Activated T-helper 1 cell treated with anti-CD3 and anti-CD28 coated beads, Interleukin-12 subunit alpha, Interleukin-12 subunit beta, Interleukin-2, Interleukin-4 antibody, amounts not matched to agents 30 ng/mL and 10 ng/mL and 1 ng/mL, durations not matched to agents 14 hours and 24 hours and 36 hours (primary cell): Measurements from ENCODE around the gene TRIM9. TPM values are rescaled to one million over a fixed set of nuclear protein-coding genes. Genes with fewer than 3 reads are reported as not detected.
"Not testable (repeated sequence)": the region's sequence is repeated elsewhere in the genome, so short reads cannot be mapped to it uniquely, and the experiment has no call there.

Experiments used
- DNase-seq: peaks from one replicate; pipeline ENCODE4 v3.0.0; 2021; ENCODE audit warnings: low spot score
- H3K27ac Mint-ChIP-seq: one replicate; pipeline ENCODE4 v1.8.0; 2021; ENCODE audit warnings: mild to moderate bottlenecking, mixed read lengths
- H3K27me3 Mint-ChIP-seq: one replicate; pipeline ENCODE4 v1.8.0; 2022; ENCODE audit warnings: mild to moderate bottlenecking, moderate library complexity, mixed read lengths; ENCODE audit not compliant: insufficient read depth
- H3K36me3 Mint-ChIP-seq: one replicate; pipeline ENCODE4 v1.8.0; 2021; ENCODE audit warnings: low read depth, mixed read lengths
- H3K4me1 Mint-ChIP-seq: one replicate; pipeline ENCODE4 v1.8.0; 2021; ENCODE audit warnings: low read depth, mixed read lengths
- H3K4me3 Mint-ChIP-seq: one replicate; pipeline ENCODE4 v1.8.0; 2021; ENCODE audit warnings: mild to moderate bottlenecking, moderate library complexity, mixed read lengths
- H3K9me3 Mint-ChIP-seq: one replicate; pipeline ENCODE4 v1.8.0; 2021; ENCODE audit warnings: mixed read lengths
- intact Hi-C: fragments of 100-400 bp; cut with micrococcal nuclease; formaldehyde crosslinking; loops from one replicate; pipeline ENCODE4 v1.15.1; 2024
- total RNA-seq: library from RNA; stranded (reverse); gene quantifications from 2 replicates; pipeline ENCODE4 v1.2.3, GENCODE V29; 2022

Gene TRIM9
- total RNA-seq, 1 donor from 2014 or later: 0.31 TPM

- no peak for DNase-seq
- Mint-ChIP-seq H3K27me3 (peaks cover 5% of the 10 kb centered on the region), H3K9me3 (no peaks in the 10 kb centered on the region), H3K4me3 (no peak overlapping the region), H3K36me3 (no peaks in the 10 kb centered on the region), H3K27ac (no peak overlapping the region), H3K4me1 (no peaks in the 10 kb centered on the region)
- intact Hi-C loops: no loop called here
Measured at GRCh38 chr14:51006324-51006723, 88.6 kb downstream of the TRIM9 start.

- intact Hi-C loops: no loop called here
- no peaks in the 10 kb centered on the region for H3K9me3 Mint-ChIP-seq
- no peak for DNase-seq
- no peaks in the 10 kb centered on the region for H3K36me3 Mint-ChIP-seq
- H3K27me3 Mint-ChIP-seq: peaks cover 5% of the 10 kb centered on the region
- H3K27ac Mint-ChIP-seq: no peak overlapping the region
- no peaks in the 10 kb centered on the region for H3K4me1 Mint-ChIP-seq
- H3K4me3 Mint-ChIP-seq: no peak overlapping the region
Measured at GRCh38 chr14:51004801-51005526, 89.9 kb downstream of the TRIM9 start.

GRCh38 chr14:51004352-51004800, 90.5 kb downstream of the TRIM9 start:
- Mint-ChIP-seq H3K36me3 (no peaks in the 10 kb centered on the region), H3K4me1 (no peaks in the 10 kb centered on the region), H3K27ac (no peak overlapping the region), H3K27me3 (peaks cover 5% of the 10 kb centered on the region), H3K4me3 (no peak overlapping the region), H3K9me3 (no peaks in the 10 kb centered on the region)
- no peak for DNase-seq
- intact Hi-C loops: no loop called here

- intact Hi-C loops: no loop called here
- Mint-ChIP-seq H3K4me1 (no peaks in the 10 kb centered on the region), H3K4me3 (no peak overlapping the region), H3K36me3 (no peaks in the 10 kb centered on the region), H3K27me3 (peaks cover 7% of the 10 kb centered on the region), H3K9me3 (no peaks in the 10 kb centered on the region), H3K27ac (no peak overlapping the region)
- DNase-seq: no peak
Measured at GRCh38 chr14:51002406-51002999, 92.4 kb downstream of the TRIM9 start.

- no peak for DNase-seq
- Mint-ChIP-seq H3K36me3 (no peaks in the 10 kb centered on the region), H3K4me1 (no peaks in the 10 kb centered on the region), H3K27me3 (peaks cover 7% of the 10 kb centered on the region), H3K9me3 (no peaks in the 10 kb centered on the region), H3K4me3 (no peak overlapping the region), H3K27ac (no peak overlapping the region)
- intact Hi-C loops: no loop called here
Measured at GRCh38 chr14:51000566-51000965, 94.3 kb downstream of the TRIM9 start.

DNA sequence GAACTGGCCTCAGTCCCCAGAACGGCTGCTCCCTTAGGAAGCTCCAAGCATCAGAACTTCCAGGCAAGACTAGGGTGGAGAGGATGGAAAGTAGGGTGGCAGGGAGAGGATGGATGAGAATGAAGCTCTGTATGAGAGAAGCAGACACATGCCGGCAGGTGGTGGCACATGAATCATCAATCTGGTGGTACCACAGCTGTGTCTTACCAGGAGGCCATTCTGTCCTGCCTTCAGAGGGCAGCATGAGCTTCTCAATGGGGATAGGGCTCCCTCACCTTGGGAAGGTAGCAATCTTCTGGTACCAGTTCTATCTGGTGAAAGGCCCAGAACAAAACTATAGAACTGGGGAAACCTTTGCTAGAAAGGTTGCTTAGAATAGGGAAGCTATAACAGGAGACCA, 95.2 kb downstream of the TRIM9 start:
- intact Hi-C loops: no loop called here
- peaks cover 7% of the 10 kb centered on the region for H3K27me3 Mint-ChIP-seq
- H3K9me3 Mint-ChIP-seq: no peaks in the 10 kb centered on the region
- H3K4me1 Mint-ChIP-seq: no peaks in the 10 kb centered on the region
- no peak for DNase-seq
- H3K4me3 Mint-ChIP-seq: no peak overlapping the region
- H3K27ac Mint-ChIP-seq: no peak overlapping the region
- no peaks in the 10 kb centered on the region for H3K36me3 Mint-ChIP-seq

DNA sequence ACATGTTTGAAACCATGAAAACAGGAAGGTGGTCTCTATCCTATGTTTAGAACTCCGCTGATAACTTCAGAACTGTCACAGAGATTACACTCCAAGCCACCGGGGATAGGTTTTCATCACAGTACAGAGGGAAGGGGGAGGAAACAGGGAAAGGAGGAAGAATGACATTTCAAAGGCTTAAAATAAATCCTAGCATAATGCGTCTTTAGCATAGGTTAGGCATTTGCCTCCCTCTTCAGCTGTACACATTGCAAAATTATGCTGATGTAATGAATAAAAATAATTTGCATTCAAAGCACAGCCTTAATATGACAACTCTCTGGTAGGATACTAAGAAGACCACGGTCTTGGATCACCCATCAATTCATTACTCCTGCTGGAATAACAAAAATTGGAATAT, 96.3 kb downstream of the TRIM9 start:
- no peaks in the 10 kb centered on the region for H3K36me3 Mint-ChIP-seq
- intact Hi-C loops: no loop called here
- no peak overlapping the region for H3K27ac Mint-ChIP-seq
- H3K4me1 Mint-ChIP-seq: no peaks in the 10 kb centered on the region
- H3K9me3 Mint-ChIP-seq: no peaks in the 10 kb centered on the region
- H3K4me3 Mint-ChIP-seq: no peak overlapping the region
- H3K27me3 Mint-ChIP-seq: peaks cover 6% of the 10 kb centered on the region
- DNase-seq: no peak

GRCh38 chr14:50997712-50998111, 97.2 kb downstream of the TRIM9 start:
- Mint-ChIP-seq H3K4me1 (no peaks in the 10 kb centered on the region), H3K27ac (no peak overlapping the region), H3K4me3 (no peak overlapping the region), H3K27me3 (peaks cover 2% of the 10 kb centered on the region), H3K36me3 (no peaks in the 10 kb centered on the region), H3K9me3 (no peaks in the 10 kb centered on the region)
- DNase-seq: no peak
- intact Hi-C loops: no loop called here

GRCh38 chr14:50994158-50994557, 100.7 kb downstream of the TRIM9 start:
- H3K27ac Mint-ChIP-seq, H3K9me3 Mint-ChIP-seq, H3K4me3 Mint-ChIP-seq, H3K4me1 Mint-ChIP-seq, H3K36me3 Mint-ChIP-seq, intact Hi-C loops, H3K27me3 Mint-ChIP-seq, DNase-seq: not testable (repeated sequence)

GRCh38 chr14:50985859-50986331, 109.0 kb downstream of the TRIM9 start:
- Mint-ChIP-seq H3K27ac (no peak overlapping the region), H3K4me1 (no peaks in the 10 kb centered on the region), H3K27me3 (peaks cover 4% of the 10 kb centered on the region), H3K4me3 (no peak overlapping the region), H3K36me3 (no peaks in the 10 kb centered on the region), H3K9me3 (no peaks in the 10 kb centered on the region)
- DNase-seq: no peak
- intact Hi-C loops: no loop called here

DNA sequence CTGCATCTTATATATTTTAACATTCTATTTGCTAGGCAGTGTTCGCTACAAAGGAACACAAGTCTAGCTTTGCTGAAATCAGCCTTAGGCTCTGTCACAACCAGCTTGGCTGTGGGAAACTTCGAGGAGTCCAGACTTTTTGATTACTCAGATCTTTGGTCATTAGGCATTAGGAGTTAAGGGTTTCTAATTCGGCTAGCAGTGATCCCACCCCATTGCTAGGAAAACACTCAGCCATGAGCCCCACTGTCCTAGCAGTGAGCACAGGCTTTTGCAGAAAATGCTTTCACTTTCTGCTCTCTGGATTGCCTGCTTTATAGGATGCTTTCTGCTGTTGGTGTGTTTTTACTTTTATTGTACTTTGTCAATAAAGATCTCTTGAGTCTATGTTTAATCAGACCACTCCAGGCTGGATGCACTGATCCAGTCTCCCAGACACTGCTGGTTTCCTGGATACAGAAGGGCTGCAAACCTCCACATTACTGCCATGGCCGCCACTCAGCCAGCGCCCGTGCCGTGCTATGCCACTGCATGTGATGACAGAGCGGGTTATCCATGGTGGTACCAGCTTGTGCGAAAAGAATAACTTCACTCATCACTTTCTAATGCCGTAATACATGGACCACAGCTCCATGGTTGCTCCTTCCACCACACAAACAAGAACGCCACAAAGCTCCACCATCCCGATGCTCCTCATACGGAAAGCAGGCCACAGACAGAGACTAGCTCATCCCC, 109.6 kb downstream of the TRIM9 start:
- Mint-ChIP-seq H3K36me3 (no peaks in the 10 kb centered on the region), H3K27me3 (peaks cover 5% of the 10 kb centered on the region), H3K4me3 (no peak overlapping the region), H3K9me3 (no peaks in the 10 kb centered on the region), H3K27ac (no peak overlapping the region), H3K4me1 (no peaks in the 10 kb centered on the region)
- no peak for DNase-seq
- intact Hi-C loops: no loop called here

DNA sequence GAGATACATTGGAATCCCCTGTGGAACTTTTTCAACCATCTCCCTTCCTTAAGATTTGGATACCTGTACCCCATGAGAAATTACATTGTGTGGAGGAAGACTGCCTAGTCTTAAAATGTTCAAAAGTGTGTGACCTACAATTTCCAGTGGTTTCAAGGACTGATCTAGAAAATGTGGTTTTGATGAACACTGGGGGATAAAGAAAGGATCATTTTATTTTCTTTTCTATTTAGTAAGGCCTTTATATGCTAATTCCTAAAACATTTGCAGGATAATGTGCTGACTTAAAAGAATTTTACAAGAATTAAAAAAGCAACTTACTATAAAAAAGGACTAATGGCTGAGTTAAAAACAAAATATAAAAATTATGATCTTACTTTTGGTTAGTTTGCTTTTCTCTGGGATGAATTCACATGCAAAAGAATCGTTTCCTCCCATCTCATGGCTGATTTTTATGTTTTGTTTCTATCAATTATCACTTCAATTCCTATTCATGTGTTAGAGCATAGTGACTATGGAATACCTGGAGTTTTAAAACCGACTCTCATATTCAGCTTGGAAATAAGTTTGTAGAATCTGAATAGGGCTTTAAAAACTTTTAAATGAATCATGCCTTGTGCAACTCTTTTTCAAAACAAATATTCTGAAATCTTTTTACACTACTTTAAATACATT, 110.7 kb downstream of the TRIM9 start:
- H3K36me3 Mint-ChIP-seq: no peaks in the 10 kb centered on the region
- H3K4me3 Mint-ChIP-seq: no peak overlapping the region
- no peaks in the 10 kb centered on the region for H3K9me3 Mint-ChIP-seq
- no peak for DNase-seq
- no peaks in the 10 kb centered on the region for H3K4me1 Mint-ChIP-seq
- H3K27me3 Mint-ChIP-seq: peaks cover 5% of the 10 kb centered on the region
- intact Hi-C loops: no loop called here
- H3K27ac Mint-ChIP-seq: no peak overlapping the region
